ENCODE measurements around the gene LAMC3.

The LAMC3 gene

GRCh38 chr9:131038256-131039128, 29.5 kb downstream of the LAMC3 start:
- no peak for TF ChIP-seq TCF4 (CRISPR knock-in tag; IDR thresholded peaks at IDR 0.05; ENCODE audit: borderline replicate concordance)
- no peak for TF ChIP-seq SNAI2 (CRISPR knock-in tag; IDR thresholded peaks at IDR 0.05)
- no peak for TF ChIP-seq ZFP3 (CRISPR knock-in tag; IDR thresholded peaks at IDR 0.05)
- TF ChIP-seq PPARA (CRISPR knock-in tag; IDR thresholded peaks at IDR 0.05; ENCODE audit: borderline replicate concordance), result no peak
- no peak for TF ChIP-seq PATZ1 (CRISPR knock-in tag; IDR thresholded peaks at IDR 0.05; ENCODE audit: borderline replicate concordance)
- TF ChIP-seq ISL1 (CRISPR knock-in tag; IDR thresholded peaks at IDR 0.05), result no peak
- no peak for TF ChIP-seq GLIS3 (CRISPR knock-in tag; IDR thresholded peaks at IDR 0.05)
- TF ChIP-seq, protein P1, sequence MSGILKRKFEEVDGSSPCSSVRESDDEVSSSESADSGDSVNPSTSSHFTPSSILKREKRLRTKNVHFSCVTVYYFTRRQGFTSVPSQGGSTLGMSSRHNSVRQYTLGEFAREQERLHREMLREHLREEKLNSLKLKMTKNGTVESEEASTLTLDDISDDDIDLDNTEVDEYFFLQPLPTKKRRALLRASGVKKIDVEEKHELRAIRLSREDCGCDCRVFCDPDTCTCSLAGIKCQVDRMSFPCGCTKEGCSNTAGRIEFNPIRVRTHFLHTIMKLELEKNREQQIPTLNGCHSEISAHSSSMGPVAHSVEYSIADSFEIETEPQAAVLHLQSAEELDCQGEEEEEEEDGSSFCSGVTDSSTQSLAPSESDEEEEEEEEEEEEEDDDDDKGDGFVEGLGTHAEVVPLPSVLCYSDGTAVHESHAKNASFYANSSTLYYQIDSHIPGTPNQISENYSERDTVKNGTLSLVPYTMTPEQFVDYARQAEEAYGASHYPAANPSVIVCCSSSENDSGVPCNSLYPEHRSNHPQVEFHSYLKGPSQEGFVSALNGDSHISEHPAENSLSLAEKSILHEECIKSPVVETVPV (CRISPR knock-in tag; IDR thresholded peaks at IDR 0.05), result no peak
- TF ChIP-seq ZC3H10 (CRISPR knock-in tag; IDR thresholded peaks at IDR 0.05), result no peak
- TF ChIP-seq OSR1 (CRISPR knock-in tag; IDR thresholded peaks at IDR 0.05), result no peak
- TF ChIP-seq ZNF8 (CRISPR knock-in tag; IDR thresholded peaks at IDR 0.05), result no peak
- no peak for TF ChIP-seq ESRRG (CRISPR knock-in tag; IDR thresholded peaks at IDR 0.05)
- TF ChIP-seq CSDC2 (CRISPR knock-in tag; IDR thresholded peaks at IDR 0.05), result no peak
- no peak for TF ChIP-seq TOX (CRISPR knock-in tag; IDR thresholded peaks at IDR 0.05; ENCODE audit: borderline replicate concordance)
- TF ChIP-seq, protein P2, sequence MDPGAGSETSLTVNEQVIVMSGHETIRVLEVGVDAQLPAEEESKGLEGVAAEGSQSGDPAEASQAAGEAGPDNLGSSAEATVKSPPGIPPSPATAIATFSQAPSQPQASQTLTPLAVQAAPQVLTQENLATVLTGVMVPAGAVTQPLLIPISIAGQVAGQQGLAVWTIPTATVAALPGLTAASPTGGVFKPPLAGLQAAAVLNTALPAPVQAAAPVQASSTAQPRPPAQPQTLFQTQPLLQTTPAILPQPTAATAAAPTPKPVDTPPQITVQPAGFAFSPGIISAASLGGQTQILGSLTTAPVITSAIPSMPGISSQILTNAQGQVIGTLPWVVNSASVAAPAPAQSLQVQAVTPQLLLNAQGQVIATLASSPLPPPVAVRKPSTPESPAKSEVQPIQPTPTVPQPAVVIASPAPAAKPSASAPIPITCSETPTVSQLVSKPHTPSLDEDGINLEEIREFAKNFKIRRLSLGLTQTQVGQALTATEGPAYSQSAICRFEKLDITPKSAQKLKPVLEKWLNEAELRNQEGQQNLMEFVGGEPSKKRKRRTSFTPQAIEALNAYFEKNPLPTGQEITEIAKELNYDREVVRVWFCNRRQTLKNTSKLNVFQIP (CRISPR knock-in tag; IDR thresholded peaks at IDR 0.05; ENCODE audit: borderline replicate concordance, low read depth), result no peak
- no peak for ATAC-seq

- TF ChIP-seq ISL1 (CRISPR knock-in tag; IDR thresholded peaks at IDR 0.05) (no peak), RARB (CRISPR knock-in tag; IDR thresholded peaks at IDR 0.05) (no peak), ZFP30 (CRISPR knock-in tag; IDR thresholded peaks at IDR 0.05) (no peak), ARNTL (CRISPR knock-in tag; IDR thresholded peaks at IDR 0.05; ENCODE audit: borderline replicate concordance, low read depth) (no peak), CREB5 (CRISPR knock-in tag; IDR thresholded peaks at IDR 0.05; ENCODE audit: low read depth) (no peak), ZNF8 (CRISPR knock-in tag; IDR thresholded peaks at IDR 0.05) (no peak), GLIS3 (CRISPR knock-in tag; IDR thresholded peaks at IDR 0.05) (no peak), TCF4 (CRISPR knock-in tag; IDR thresholded peaks at IDR 0.05; ENCODE audit: borderline replicate concordance) (no peak)
- TF ChIP-seq, protein P2 (CRISPR knock-in tag; IDR thresholded peaks at IDR 0.05; ENCODE audit: borderline replicate concordance, low read depth), result no peak
- TF ChIP-seq, protein P3, sequence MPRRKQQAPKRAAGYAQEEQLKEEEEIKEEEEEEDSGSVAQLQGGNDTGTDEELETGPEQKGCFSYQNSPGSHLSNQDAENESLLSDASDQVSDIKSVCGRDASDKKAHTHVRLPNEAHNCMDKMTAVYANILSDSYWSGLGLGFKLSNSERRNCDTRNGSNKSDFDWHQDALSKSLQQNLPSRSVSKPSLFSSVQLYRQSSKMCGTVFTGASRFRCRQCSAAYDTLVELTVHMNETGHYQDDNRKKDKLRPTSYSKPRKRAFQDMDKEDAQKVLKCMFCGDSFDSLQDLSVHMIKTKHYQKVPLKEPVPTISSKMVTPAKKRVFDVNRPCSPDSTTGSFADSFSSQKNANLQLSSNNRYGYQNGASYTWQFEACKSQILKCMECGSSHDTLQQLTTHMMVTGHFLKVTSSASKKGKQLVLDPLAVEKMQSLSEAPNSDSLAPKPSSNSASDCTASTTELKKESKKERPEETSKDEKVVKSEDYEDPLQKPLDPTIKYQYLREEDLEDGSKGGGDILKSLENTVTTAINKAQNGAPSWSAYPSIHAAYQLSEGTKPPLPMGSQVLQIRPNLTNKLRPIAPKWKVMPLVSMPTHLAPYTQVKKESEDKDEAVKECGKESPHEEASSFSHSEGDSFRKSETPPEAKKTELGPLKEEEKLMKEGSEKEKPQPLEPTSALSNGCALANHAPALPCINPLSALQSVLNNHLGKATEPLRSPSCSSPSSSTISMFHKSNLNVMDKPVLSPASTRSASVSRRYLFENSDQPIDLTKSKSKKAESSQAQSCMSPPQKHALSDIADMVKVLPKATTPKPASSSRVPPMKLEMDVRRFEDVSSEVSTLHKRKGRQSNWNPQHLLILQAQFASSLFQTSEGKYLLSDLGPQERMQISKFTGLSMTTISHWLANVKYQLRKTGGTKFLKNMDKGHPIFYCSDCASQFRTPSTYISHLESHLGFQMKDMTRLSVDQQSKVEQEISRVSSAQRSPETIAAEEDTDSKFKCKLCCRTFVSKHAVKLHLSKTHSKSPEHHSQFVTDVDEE (CRISPR knock-in tag; IDR thresholded peaks at IDR 0.05), result no peak
Measured at GRCh38 chr9:131039129-131039954, 30.4 kb downstream of the LAMC3 start.

More at GRCh38 chr9:131039129-131039954, 30.4 kb downstream of the LAMC3 start:
- ATAC-seq, result no peak
